Neural cell (in vitro differentiated cells): ENCODE results near the gene SERGEF. TPM values are rescaled to one million over a fixed set of nuclear protein-coding genes. Genes with fewer than 3 reads are reported as not detected.

Experiments used
- H2AFZ ChIP-seq: fragments of 200-600, 300-800 bp; sonication (generic), shearing (Covaris generic); 2 replicates; pipeline ENCODE4 v1.6.0; 2014; ENCODE audit warnings: low read depth, mild to moderate bottlenecking, antibody characterized with exemption, low read length, moderate library complexity
- H3F3A ChIP-seq: fragments of 200-600 bp; shearing (Covaris generic); 2 replicates; pipeline ENCODE4 v1.6.1; 2016; ENCODE audit warnings: mild to moderate bottlenecking, moderate library complexity, mixed read lengths, antibody characterized with exemption, low read length; ENCODE audit not compliant: insufficient read depth, poor library complexity, severe bottlenecking
- H3K27ac ChIP-seq: fragments of 200-600, 300-800 bp; sonication (generic), shearing (Covaris generic); 2 replicates; pipeline ENCODE4 v1.5.1; 2014; ENCODE audit warnings: mild to moderate bottlenecking, low read length, moderate library complexity
- H3K27me3 ChIP-seq: fragments of 300-800, 200-600 bp; sonication (generic), shearing (Covaris generic); 2 replicates; pipeline ENCODE4 v1.6.0; 2014; ENCODE audit warnings: mild to moderate bottlenecking, low read depth, low read length, moderate library complexity; ENCODE audit not compliant: insufficient read depth
- H3K36me3 ChIP-seq: fragments of 300-800, 200-600 bp; sonication (generic), shearing (Covaris generic); 2 replicates; pipeline ENCODE4 v1.5.1; 2014; ENCODE audit warnings: mild to moderate bottlenecking, antibody characterized with exemption, low read length, moderate library complexity; ENCODE audit not compliant: insufficient read depth
- H3K4me2 ChIP-seq: fragments of 300-800, 200-600 bp; sonication (generic), shearing (Covaris generic); 2 replicates; pipeline ENCODE4 v1.6.0; 2014; ENCODE audit warnings: mild to moderate bottlenecking, low read length
- H3K4me3 ChIP-seq: fragments of 300-800, 200-600 bp; sonication (generic), shearing (Covaris generic); 2 replicates; pipeline ENCODE4 v1.5.1; 2014; ENCODE audit warnings: mild to moderate bottlenecking, low read length, moderate library complexity
- H3K79me2 ChIP-seq: fragments of 200-600 bp; shearing (Covaris generic); replicated peaks from 2 replicates; pipeline ENCODE4 v1.6.0; 2014; ENCODE audit warnings: mild to moderate bottlenecking, low read length, moderate library complexity; ENCODE audit not compliant: insufficient read depth
- H3K9ac ChIP-seq: fragments of 300-800, 200-600 bp; sonication (generic), shearing (Covaris generic); 2 replicates; pipeline ENCODE4 v1.6.1; 2016; ENCODE audit warnings: mild to moderate bottlenecking, low read length, mixed read lengths
- H3K9me2 ChIP-seq: fragments of 200-600 bp; shearing (Covaris generic); 2 replicates; pipeline ENCODE4 v1.6.1; 2016; ENCODE audit warnings: mild to moderate bottlenecking, low read length, mixed read lengths; ENCODE audit not compliant: insufficient read depth
- H3K9me3 ChIP-seq: fragments of 200-600, 300-800 bp; sonication (generic), shearing (Covaris generic); 2 replicates; pipeline ENCODE4 v1.6.1; 2016; ENCODE audit warnings: mild to moderate bottlenecking, mixed run types, low read length, moderate library complexity, mixed read lengths
- H4K20me1 ChIP-seq: fragments of 200-600 bp; shearing (Covaris generic); 2 replicates; pipeline ENCODE4 v1.6.1; 2016; ENCODE audit warnings: mild to moderate bottlenecking, mixed run types; ENCODE audit not compliant: insufficient read depth
- CTCF ChIP-seq: fragments of 450-650 bp; IDR thresholded peaks from 2 replicates; pipeline ENCODE4 v1.5.1; 2014; ENCODE audit warnings: antibody characterized with exemption, mild to moderate bottlenecking, moderate library complexity; ENCODE audit not compliant: poor library complexity, severe bottlenecking
- EP300 ChIP-seq: fragments of 450-650 bp; conservative IDR thresholded peaks from 2 replicates; pipeline ENCODE4 v1.6.1; 2014; ENCODE audit warnings: antibody characterized with exemption, mild to moderate bottlenecking, moderate library complexity; ENCODE audit not compliant: poor library complexity, severe bottlenecking
- EZH2 ChIP-seq: fragments of 200-600, 300-800 bp; shearing (Covaris generic), sonication (generic); IDR thresholded peaks from 2 replicates; pipeline ENCODE4 v1.6.1; 2014; ENCODE audit warnings: antibody characterized with exemption, low read length, borderline replicate concordance, mild to moderate bottlenecking; ENCODE audit not compliant: insufficient read depth, poor library complexity, severe bottlenecking
- MXI1 ChIP-seq: fragments of 450-650 bp; conservative IDR thresholded peaks from 2 replicates; pipeline ENCODE4 v1.6.1; 2014; ENCODE audit warnings: antibody characterized with exemption, mild to moderate bottlenecking; ENCODE audit not compliant: poor library complexity, severe bottlenecking
- POLR2AphosphoS5 ChIP-seq: IDR thresholded peaks from 2 replicates; pipeline ENCODE4 v1.6.1; 2012
- RAD21 ChIP-seq: fragments of 450-650 bp; conservative IDR thresholded peaks from 2 replicates; pipeline ENCODE4 v1.6.1; 2014; ENCODE audit warnings: antibody characterized with exemption, mild to moderate bottlenecking, moderate library complexity
- REST ChIP-seq: IDR thresholded peaks from 2 replicates; pipeline ENCODE4 v1.6.1; 2012; ENCODE audit warnings: borderline replicate concordance
- SMC3 ChIP-seq: fragments of 450-650 bp; conservative IDR thresholded peaks from 2 replicates; pipeline ENCODE4 v1.6.1; 2014; ENCODE audit warnings: antibody characterized with exemption, mild to moderate bottlenecking, moderate library complexity; ENCODE audit not compliant: poor library complexity
- TAF1 ChIP-seq: IDR thresholded peaks from 2 replicates; pipeline ENCODE4 v1.6.1; 2012; ENCODE audit warnings: low read depth
- polyA plus RNA-seq: library from polyadenylated mRNA; depleted of rRNA; stranded (reverse); fragments of >200 nt; gene quantifications from 2 replicates; pipeline ENCODE4 v1.2.3, GENCODE V29; 2014

The SERGEF gene
- polyA plus RNA-seq, 1 donor from 2014 or later, result 49.6 TPM

GRCh38 chr11:17763244-17763643, 249.6 kb downstream of the SERGEF start:
- Histone ChIP-seq H3K79me2 (peaks cover 21% of the 10 kb centered on the region), H3K27ac (no peak overlapping the region), H3K4me3 (no peak overlapping the region), H3K9me3 (peaks cover 5% of the 10 kb centered on the region), H3K36me3 (no peaks in the 10 kb centered on the region), H3K9me2 (no peaks in the 10 kb centered on the region), H2AFZ (no peak overlapping the region), H3K27me3 (no peaks in the 10 kb centered on the region), H3K9ac (no peak overlapping the region), H4K20me1 (no peaks in the 10 kb centered on the region), H3K4me2 (no peak overlapping the region), H3F3A (no peaks in the 10 kb centered on the region)
- TF ChIP-seq REST (no peak), EZH2 (no peak), TAF1 (no peak), EP300 (no peak), MXI1 (no peak), RAD21 (no peak), POLR2AphosphoS5 (no peak), CTCF (no peak), SMC3 (no peak)

GRCh38 chr11:17762309-17762974, 250.4 kb downstream of the SERGEF start:
- H4K20me1 ChIP-seq, result no peaks in the 10 kb centered on the region
- no peak overlapping the region for H3K27ac ChIP-seq
- H3K79me2 ChIP-seq, result peaks cover 13% of the 10 kb centered on the region
- H3K9me2 ChIP-seq, result no peaks in the 10 kb centered on the region
- no peaks in the 10 kb centered on the region for H3F3A ChIP-seq
- H3K27me3 ChIP-seq, result no peaks in the 10 kb centered on the region
- H3K4me2 ChIP-seq, result no peak overlapping the region
- no peak overlapping the region for H3K9ac ChIP-seq
- H3K36me3 ChIP-seq, result no peaks in the 10 kb centered on the region
- peaks cover 5% of the 10 kb centered on the region for H3K9me3 ChIP-seq
- H3K4me3 ChIP-seq, result no peak overlapping the region
- H2AFZ ChIP-seq, result no peak overlapping the region
- no peak for TF ChIP-seq CTCF
- TF ChIP-seq EP300, result no peak
- TF ChIP-seq MXI1, result no peak
- TF ChIP-seq TAF1, result no peak
- no peak for TF ChIP-seq SMC3
- no peak for TF ChIP-seq REST
- TF ChIP-seq EZH2, result no peak
- TF ChIP-seq POLR2AphosphoS5, result no peak
